Measurements from ENCODE around the gene WIPF2. TPM values are rescaled to one million over a fixed set of nuclear protein-coding genes. Genes with fewer than 3 reads are reported as not detected.

The WIPF2 gene
- total RNA-seq, 4 donors from 2014 or later = 9.8 to 13.8 (median 11.2) TPM

GRCh38 chr17:40310882-40311391 is 91.8 kb downstream of the WIPF2 start:
- H3K27ac ChIP-seq = peak overlapping the region; percentile 22 to 78 (median 52)
- no peaks in the 10 kb centered on the region for H3K27me3 ChIP-seq
- H3K4me1 ChIP-seq = peaks cover 76 to 100% (median 98%) of the 10 kb centered on the region in 3 donors
- DNase-seq = no peak
- H3K4me3 ChIP-seq = no peak overlapping the region
- no peaks in the 10 kb centered on the region for H3K36me3 ChIP-seq
- H3K9me3 ChIP-seq = no peaks in the 10 kb centered on the region
- 57 to 67% methylated on average over 5 to 6 of the region's 7 CpGs for WGBS, 2 donors
- intact Hi-C loops (cut with DNase I) = no loop called here
- TF ChIP-seq CTCF (IDR thresholded peaks at IDR 0.05) (no peak), POLR2A (IDR thresholded peaks at IDR 0.05) (no peak)

GRCh38 chr17:40311575-40311974 is 92.5 kb downstream of the WIPF2 start:
- TF ChIP-seq POLR2A (IDR thresholded peaks at IDR 0.05) = no peak
- TF ChIP-seq CTCF (IDR thresholded peaks at IDR 0.05) = no peak
- no peak overlapping the region for H3K4me3 ChIP-seq
- no peaks in the 10 kb centered on the region for H3K27me3 ChIP-seq
- 5% methylated on average over 2 of the region's 2 CpGs; no CpG with 5 or more reads in 1 of the 2 donors for WGBS, 2 donors
- H3K27ac ChIP-seq = peak overlapping the region; percentile 22 to 78 (median 52)
- H3K36me3 ChIP-seq = no peaks in the 10 kb centered on the region
- intact Hi-C loops (cut with DNase I) = no loop called here
- DNase-seq = no peak
- H3K4me1 ChIP-seq = peaks cover 76 to 100% (median 99%) of the 10 kb centered on the region in 3 donors
- no peaks in the 10 kb centered on the region for H3K9me3 ChIP-seq

GRCh38 chr17:40312131-40312731 is 93.1 kb downstream of the WIPF2 start:
- no peaks in the 10 kb centered on the region for H3K27me3 ChIP-seq
- H3K36me3 ChIP-seq = no peaks in the 10 kb centered on the region
- H3K27ac ChIP-seq = peak overlapping the region; percentile 22 to 78 (median 52)
- H3K4me1 ChIP-seq = peaks cover 76 to 100% (median 99%) of the 10 kb centered on the region in 3 donors
- no peaks in the 10 kb centered on the region for H3K9me3 ChIP-seq
- intact Hi-C loops (cut with DNase I) = no loop called here
- 29 to 44% methylated on average over 4 to 7 of the region's 7 CpGs for WGBS, 2 donors
- peak overlapping the region in 1 of 4 donors; percentile 6 for H3K4me3 ChIP-seq
- DNase-seq = no peak
- no peak for TF ChIP-seq CTCF (IDR thresholded peaks at IDR 0.05)
- TF ChIP-seq POLR2A (IDR thresholded peaks at IDR 0.05) = no peak

GRCh38 chr17:40312893-40313667 is 94.0 kb downstream of the WIPF2 start:
- 72 to 77% methylated on average over 3 of the region's 4 CpGs for WGBS, 2 donors
- Histone ChIP-seq H3K9me3 (no peaks in the 10 kb centered on the region), H3K4me3 (no peak overlapping the region), H3K36me3 (no peaks in the 10 kb centered on the region), H3K27ac (peak overlapping the region in 3 of 4 donors; percentile 33 to 78 (median 63)), H3K27me3 (no peaks in the 10 kb centered on the region), H3K4me1 (peaks cover 74 to 99% (median 95%) of the 10 kb centered on the region in 3 donors)
- intact Hi-C loops (cut with DNase I) = no loop called here
- no peak for TF ChIP-seq POLR2A (IDR thresholded peaks at IDR 0.05)
- no peak for DNase-seq

GRCh38 chr17:40313668-40314583 is 94.8 kb downstream of the WIPF2 start:
- Histone ChIP-seq H3K27ac (peak overlapping the region; percentile 19 to 94 (median 56)), H3K4me1 (peaks cover 65 to 98% (median 90%) of the 10 kb centered on the region in 3 donors), H3K9me3 (no peaks in the 10 kb centered on the region), H3K4me3 (no peak overlapping the region), H3K36me3 (no peaks in the 10 kb centered on the region), H3K27me3 (no peaks in the 10 kb centered on the region)
- intact Hi-C loops (cut with DNase I) = no loop called here
- TF ChIP-seq POLR2A (IDR thresholded peaks at IDR 0.05) (no peak), CTCF (IDR thresholded peaks at IDR 0.05) (no peak)
- no peak for DNase-seq
- WGBS, 2 donors = 52 to 88% methylated on average over 3 to 5 of the region's 7 CpGs

Measured in esophagus squamous epithelium (tissue), 5 donors.